HG03575 (cell line): ENCODE results near the gene P2RX3.

Experiments used
- ATAC-seq: cut with Tn5 transposase; IDR thresholded peaks from one replicate; pipeline ENCODE4 v1.9.1; 2021; ENCODE audit not compliant: unreplicated experiment, insufficient number of reproducible peaks, low FRiP score; ENCODE audit errors: extremely low read depth

P2RX3 gene

GRCh38 chr11:57342702-57343101 is 4.5 kb downstream of the P2RX3 start:
- no peak for ATAC-seq

GRCh38 chr11:57343825-57344224 is 5.7 kb downstream of the P2RX3 start:
- no peak for ATAC-seq

GRCh38 chr11:57344826-57345225 is 6.7 kb downstream of the P2RX3 start:
- no peak for ATAC-seq

GRCh38 chr11:57345555-57346211 is 7.5 kb downstream of the P2RX3 start:
- no peak for ATAC-seq

- no peak for ATAC-seq
These were observed 9.2 kb downstream of the P2RX3 start for GRCh38 chr11:57347336-57347735.

- ATAC-seq: no peak
These were observed 9.9 kb downstream of the P2RX3 start for GRCh38 chr11:57348052-57348451.

GRCh38 chr11:57348636-57349313 is 10.6 kb downstream of the P2RX3 start:
- ATAC-seq: no peak

- no peak for ATAC-seq
These were observed 11.5 kb downstream of the P2RX3 start for GRCh38 chr11:57349491-57350274.

GRCh38 chr11:57353036-57353435 is 14.9 kb downstream of the P2RX3 start:
- no peak for ATAC-seq

- ATAC-seq: no peak
These were observed 15.3 kb downstream of the P2RX3 start for GRCh38 chr11:57353446-57353845.

GRCh38 chr11:57353852-57354251 is 15.7 kb downstream of the P2RX3 start:
- ATAC-seq: no peak

GRCh38 chr11:57354699-57355098 is 16.5 kb downstream of the P2RX3 start:
- no peak for ATAC-seq

- ATAC-seq: no peak
These were observed 18.1 kb downstream of the P2RX3 start for GRCh38 chr11:57356268-57356667.

GRCh38 chr11:57357310-57357709 is 19.2 kb downstream of the P2RX3 start:
- no peak for ATAC-seq

GRCh38 chr11:57357856-57358255 is 19.7 kb downstream of the P2RX3 start:
- ATAC-seq: no peak

- no peak for ATAC-seq
These were observed 20.4 kb downstream of the P2RX3 start for GRCh38 chr11:57358543-57358961.

- ATAC-seq: no peak
These were observed 20.8 kb downstream of the P2RX3 start for GRCh38 chr11:57358991-57359390.

- ATAC-seq: no peak
These were observed 21.2 kb downstream of the P2RX3 start for GRCh38 chr11:57359396-57359795.

GRCh38 chr11:57359896-57360690 is 21.9 kb downstream of the P2RX3 start:
- no peak for ATAC-seq
